ENCODE results near the gene SLC10A7.

Gene SLC10A7

GRCh38 chr4:146521541-146522097, at the start of gene SLC10A7:
SLC10A7 (minus strand) TSS chr4:146521940; CDS start chr4:146521717, 223 bp downstream.
- DNase-seq, result peak; percentile 61

- no peak for DNase-seq
These were observed 45.7 kb upstream of the SLC10A7 start for GRCh38 chr4:146567396-146567795.

GRCh38 chr4:146564492-146564891, 42.8 kb upstream of the SLC10A7 start:
- DNase-seq, result no peak

GRCh38 chr4:146550161-146550560, 28.4 kb upstream of the SLC10A7 start:
- DNase-seq, result no peak

- DNase-seq, result no peak
These were observed 26.7 kb upstream of the SLC10A7 start for GRCh38 chr4:146548443-146548842.

GRCh38 chr4:146545102-146545501, 23.4 kb upstream of the SLC10A7 start:
- no peak for DNase-seq

GRCh38 chr4:146534178-146534577, 12.4 kb upstream of the SLC10A7 start:
- DNase-seq, result no peak

GRCh38 chr4:146525754-146526153, 4.0 kb upstream of the SLC10A7 start:
- no peak for DNase-seq

- DNase-seq, result no peak
These were observed 2.9 kb upstream of the SLC10A7 start for GRCh38 chr4:146524663-146525062.

GRCh38 chr4:146522869-146523205, 1.1 kb upstream of the SLC10A7 start:
- DNase-seq, result no peak

GRCh38 chr4:146522098-146522868, 543 bp upstream of the SLC10A7 start:
- peak; percentile 81 for DNase-seq

GRCh38 chr4:146520896-146521540, 722 bp downstream of the SLC10A7 start:
- DNase-seq, result peak; percentile 25

GRCh38 chr4:146514651-146515357, 6.9 kb downstream of the SLC10A7 start:
- no peak for DNase-seq

GRCh38 chr4:146513548-146513947, 8.2 kb downstream of the SLC10A7 start:
- DNase-seq, result no peak

- DNase-seq, result no peak
These were observed 10.4 kb downstream of the SLC10A7 start for GRCh38 chr4:146511381-146511780.

- DNase-seq, result no peak
These were observed 10.8 kb downstream of the SLC10A7 start for GRCh38 chr4:146510942-146511341.

GRCh38 chr4:146508229-146508939, 13.4 kb downstream of the SLC10A7 start:
- no peak for DNase-seq

- no peak for DNase-seq
These were observed 14.1 kb downstream of the SLC10A7 start for GRCh38 chr4:146507632-146508031.

GRCh38 chr4:146506272-146506671, 15.5 kb downstream of the SLC10A7 start:
- DNase-seq, result no peak

- no peak for DNase-seq
These were observed 21.5 kb downstream of the SLC10A7 start for GRCh38 chr4:146500216-146500615.

GRCh38 chr4:146498291-146498690, 23.4 kb downstream of the SLC10A7 start:
- no peak for DNase-seq

- DNase-seq, result no peak
These were observed 26.5 kb downstream of the SLC10A7 start for GRCh38 chr4:146495269-146495668.

- no peak for DNase-seq
These were observed 27.6 kb downstream of the SLC10A7 start for GRCh38 chr4:146494143-146494542.

Data from CD4-positive, alpha-beta T cell treated with Interferon gamma for 1 hour (primary cell).